WTC11 (cell line): Measurements from ENCODE around the gene MYO19. TPM values are rescaled to one million over a fixed set of nuclear protein-coding genes. Genes with fewer than 3 reads are reported as not detected.

Experiments used
- ATAC-seq: fragments of 200-7000 bp; cut with Tn5 transposase; 2 replicates; pipeline ENCODE4 v1.10.0; 2021; ENCODE audit warnings: mild to moderate bottlenecking, moderate library complexity
- CTCF ChIA-PET: fragments of 300-600 bp; sonication (Branson Sonifier 250); formaldehyde crosslinking; loops from one replicate; lab custom pipeline; 2021; ENCODE audit warnings: antibody characterized with exemption; lab: Charles Lee
- POLR2A ChIA-PET: fragments of 350-600 bp; sonication (Branson Sonifier 250); formaldehyde crosslinking; loops from one replicate; lab custom pipeline; 2021; ENCODE audit warnings: antibody characterized with exemption; lab: Charles Lee
- DNase-seq: peaks from one replicate; pipeline ENCODE4 v3.0.0; 2021; ENCODE audit warnings: low spot score
- H3K27ac Mint-ChIP-seq: 2 replicates; pipeline ENCODE4 v1.8.0; 2021; ENCODE audit warnings: mixed read lengths
- H3K27me3 Mint-ChIP-seq: 2 replicates; pipeline ENCODE4 v1.8.0; 2021; ENCODE audit warnings: low read depth, mild to moderate bottlenecking, moderate library complexity, mixed read lengths
- H3K36me3 Mint-ChIP-seq: 2 replicates; pipeline ENCODE4 v1.8.0; 2021; ENCODE audit warnings: mixed read lengths
- H3K4me1 Mint-ChIP-seq: 2 replicates; pipeline ENCODE4 v1.8.0; 2022; ENCODE audit warnings: mixed read lengths
- H3K4me3 Mint-ChIP-seq: 2 replicates; pipeline ENCODE4 v1.8.0; 2021; ENCODE audit warnings: mild to moderate bottlenecking, moderate library complexity, mixed read lengths
- H3K9me3 Mint-ChIP-seq: 2 replicates; pipeline ENCODE4 v1.8.0; 2021; ENCODE audit warnings: mixed read lengths
- ATF1 ChIP-seq: sonication (generic); formaldehyde crosslinking; IDR thresholded peaks from 2 replicates; pipeline ENCODE4 v1.8.1; 2023; ENCODE audit warnings: mild to moderate bottlenecking, moderate library complexity, missing genetic modification reagents
- CBFB ChIP-seq: sonication (generic); formaldehyde crosslinking; IDR thresholded peaks from 2 replicates; pipeline ENCODE4 v1.8.1; 2022; ENCODE audit warnings: mild to moderate bottlenecking, low read depth, missing genetic modification reagents
- EMX1 ChIP-seq: fragments of 250-450 bp; sonication (Bioruptor Pico); IDR thresholded peaks from 2 replicates; pipeline ENCODE4 v1.8.0; 2021; ENCODE audit warnings: mild to moderate bottlenecking
- FOXJ3 ChIP-seq: sonication (generic); formaldehyde crosslinking; IDR thresholded peaks from 2 replicates; pipeline ENCODE4 v1.9.0; 2021; ENCODE audit warnings: missing genetic modification reagents, mild to moderate bottlenecking, borderline replicate concordance
- FOXK1 ChIP-seq: sonication (generic); formaldehyde crosslinking; IDR thresholded peaks from 2 replicates; pipeline ENCODE4 v1.8.0; 2022; ENCODE audit warnings: mild to moderate bottlenecking, moderate library complexity, missing genetic modification reagents
- GRHL2 ChIP-seq: fragments of 250-450 bp; sonication (Bioruptor Pico); IDR thresholded peaks from 2 replicates; pipeline ENCODE4 v1.8.0; 2022; ENCODE audit warnings: mild to moderate bottlenecking, moderate library complexity; ENCODE audit not compliant: insufficient replicate concordance, severe bottlenecking
- GTF2I ChIP-seq: fragments of 250-450 bp; sonication (Bioruptor Pico); conservative IDR thresholded peaks from 2 replicates; pipeline ENCODE4 v1.4.0; 2021; ENCODE audit warnings: mild to moderate bottlenecking
- HMGXB4 ChIP-seq: sonication (generic); formaldehyde crosslinking; IDR thresholded peaks from 2 replicates; pipeline ENCODE4 v1.8.1; 2023; ENCODE audit warnings: mild to moderate bottlenecking, moderate library complexity, missing genetic modification reagents
- JAZF1 ChIP-seq: fragments of 250-450 bp; sonication (Bioruptor Pico); IDR thresholded peaks from 2 replicates; pipeline ENCODE4 v1.9.0; 2021; ENCODE audit warnings: moderate library complexity, mild to moderate bottlenecking, inconsistent platforms
- KAT7 ChIP-seq: sonication (generic); formaldehyde crosslinking; IDR thresholded peaks from 2 replicates; pipeline ENCODE4 v1.8.1; 2023; ENCODE audit warnings: missing genetic modification reagents, mild to moderate bottlenecking, borderline replicate concordance
- MXD4 ChIP-seq: fragments of 250-450 bp; sonication (Bioruptor Pico); IDR thresholded peaks from 2 replicates; pipeline ENCODE4 v1.8.0; 2021; ENCODE audit warnings: mild to moderate bottlenecking, moderate library complexity, borderline replicate concordance
- NFYB ChIP-seq: sonication (generic); formaldehyde crosslinking; conservative IDR thresholded peaks from 2 replicates; pipeline ENCODE4 v1.8.0; 2022; ENCODE audit warnings: low read depth, missing genetic modification reagents
- NR1H2 ChIP-seq: sonication (generic); formaldehyde crosslinking; IDR thresholded peaks from 2 replicates; pipeline ENCODE4 v1.9.0; 2021; ENCODE audit warnings: mild to moderate bottlenecking, moderate library complexity, missing genetic modification reagents
- PRRX2 ChIP-seq: fragments of 250-450 bp; sonication (Bioruptor Pico); IDR thresholded peaks from 2 replicates; pipeline ENCODE4 v1.8.0; 2021; ENCODE audit warnings: mild to moderate bottlenecking
- SMAD4 ChIP-seq: sonication (generic); formaldehyde crosslinking; IDR thresholded peaks from 2 replicates; pipeline ENCODE4 v1.8.0; 2022; ENCODE audit warnings: mild to moderate bottlenecking, missing genetic modification reagents
- TCF7 ChIP-seq: sonication (generic); formaldehyde crosslinking; IDR thresholded peaks from 2 replicates; pipeline ENCODE4 v1.8.0; 2022; ENCODE audit warnings: mild to moderate bottlenecking, low read depth, missing genetic modification reagents, moderate library complexity
- TP53 ChIP-seq: sonication (generic); formaldehyde crosslinking; IDR thresholded peaks from 2 replicates; pipeline ENCODE4 v1.8.1; 2023; ENCODE audit warnings: mild to moderate bottlenecking, missing genetic modification reagents
- ZNF121 ChIP-seq: sonication (generic); formaldehyde crosslinking; IDR thresholded peaks from 2 replicates; pipeline ENCODE4 v1.8.0; 2023; ENCODE audit warnings: missing genetic modification reagents
- ZNF232 ChIP-seq: sonication (generic); formaldehyde crosslinking; IDR thresholded peaks from 2 replicates; pipeline ENCODE4 v1.8.0; 2022; ENCODE audit warnings: mild to moderate bottlenecking, missing genetic modification reagents
- ZNF416 ChIP-seq: fragments of 250-450 bp; sonication (Bioruptor Pico); IDR thresholded peaks from 2 replicates; pipeline ENCODE4 v1.9.0; 2021; ENCODE audit warnings: mild to moderate bottlenecking, inconsistent platforms
- total RNA-seq: library from RNA; stranded (reverse); gene quantifications from 3 replicates; pipeline ENCODE4 v1.2.3, GENCODE V29; 2021
- TF ChIP-seq, protein P1 (sequence below): sonication (generic); formaldehyde crosslinking; conservative IDR thresholded peaks from 2 replicates; pipeline ENCODE4 v1.8.1; 2023; ENCODE audit warnings: mild to moderate bottlenecking, low read depth, missing genetic modification reagents, moderate library complexity
- TF ChIP-seq, protein P2 (sequence below): sonication (generic); formaldehyde crosslinking; IDR thresholded peaks from 2 replicates; pipeline ENCODE4 v1.8.0; 2022; ENCODE audit warnings: mild to moderate bottlenecking, missing genetic modification reagents
- TF ChIP-seq, protein P3 (sequence below): sonication (generic); formaldehyde crosslinking; IDR thresholded peaks from 2 replicates; pipeline ENCODE4 v1.8.0; 2022; ENCODE audit warnings: mild to moderate bottlenecking, missing genetic modification reagents

Gene MYO19
- total RNA-seq, 1 experiment from 2014 or later = 146 TPM

DNA sequence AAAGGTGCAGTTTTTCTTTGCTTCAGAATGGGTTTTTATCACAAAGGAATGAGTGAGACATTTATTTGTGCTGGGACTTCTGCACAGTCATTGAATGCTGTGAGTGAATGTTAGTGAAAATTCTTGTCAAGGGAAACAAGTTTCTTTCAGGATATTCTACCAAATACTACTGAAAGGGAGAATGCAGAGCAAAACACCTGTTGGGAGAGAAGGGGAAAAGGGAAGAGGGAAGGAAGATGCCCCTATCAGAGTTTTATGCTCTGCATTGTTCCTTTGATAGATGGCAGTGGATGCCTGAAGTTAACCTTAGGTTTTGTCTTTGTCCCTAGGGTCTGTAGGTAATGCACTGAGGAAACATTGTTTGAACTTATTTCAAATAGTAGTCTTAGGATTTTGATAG is 13.1 kb upstream of the MYO19 start:
- POLR2A ChIA-PET = interaction anchor here (1.2 kb wide), 1 partner anchor 14 kb away, joined by 3 read pairs; no protein-coding TSS in a partner anchor
- peak overlapping the region; percentile 94 for H3K4me3 Mint-ChIP-seq

DNA sequence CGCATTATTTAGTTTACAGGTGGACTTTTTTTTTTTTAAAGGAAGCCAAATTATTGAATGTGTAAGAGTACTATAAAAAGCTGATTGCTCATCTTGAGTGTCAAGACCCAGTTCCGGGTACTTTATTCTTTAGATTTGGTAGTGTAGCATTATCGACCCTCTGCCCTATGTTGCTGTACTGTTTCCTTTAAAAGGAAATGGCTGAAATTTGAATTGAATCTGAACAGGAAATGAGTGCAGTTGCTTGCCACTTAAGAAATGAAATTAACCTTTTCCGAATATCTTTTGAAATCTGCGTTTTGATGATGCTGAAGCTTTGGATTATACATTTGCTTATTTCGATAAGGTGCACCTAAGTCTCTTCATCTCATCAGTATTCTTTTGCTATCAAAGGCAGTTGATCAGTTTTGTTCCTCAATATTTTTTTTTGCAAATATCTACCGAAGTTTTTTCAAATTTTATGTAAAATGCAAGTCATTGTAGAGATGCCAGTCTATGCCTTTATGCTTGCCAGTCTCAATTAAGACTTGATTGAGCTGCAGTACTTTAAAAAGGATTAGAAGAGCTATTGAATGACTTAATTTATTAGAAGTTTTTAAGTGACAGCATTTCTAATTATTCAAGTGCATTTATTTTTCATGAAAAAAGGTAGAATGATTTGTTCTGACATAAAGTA is 11.9 kb upstream of the MYO19 start:
- Mint-ChIP-seq H3K9me3 (no peaks in the 10 kb centered on the region), H3K4me1 (peaks cover 24% of the 10 kb centered on the region), H3K27ac (peak overlapping the region; percentile 96), H3K36me3 (peaks cover 3% of the 10 kb centered on the region; the same call in 1 of the 2 replicates), H3K4me3 (peak overlapping the region; percentile 94), H3K27me3 (no peaks in the 10 kb centered on the region)
- no peak for ATAC-seq
- no peak for TF ChIP-seq ATF1 (CRISPR knock-in tag)
- TF ChIP-seq CBFB (CRISPR knock-in tag) = no peak
- no peak for TF ChIP-seq ZNF416 (CRISPR knock-in tag)
- TF ChIP-seq GRHL2 (CRISPR knock-in tag) = no peak
- no peak for TF ChIP-seq ZNF121 (CRISPR knock-in tag)
- no peak for TF ChIP-seq FOXK1
- no peak for TF ChIP-seq HMGXB4
- TF ChIP-seq JAZF1 (CRISPR knock-in tag) = no peak
- TF ChIP-seq EMX1 (CRISPR knock-in tag) = no peak
- TF ChIP-seq, protein P1, sequence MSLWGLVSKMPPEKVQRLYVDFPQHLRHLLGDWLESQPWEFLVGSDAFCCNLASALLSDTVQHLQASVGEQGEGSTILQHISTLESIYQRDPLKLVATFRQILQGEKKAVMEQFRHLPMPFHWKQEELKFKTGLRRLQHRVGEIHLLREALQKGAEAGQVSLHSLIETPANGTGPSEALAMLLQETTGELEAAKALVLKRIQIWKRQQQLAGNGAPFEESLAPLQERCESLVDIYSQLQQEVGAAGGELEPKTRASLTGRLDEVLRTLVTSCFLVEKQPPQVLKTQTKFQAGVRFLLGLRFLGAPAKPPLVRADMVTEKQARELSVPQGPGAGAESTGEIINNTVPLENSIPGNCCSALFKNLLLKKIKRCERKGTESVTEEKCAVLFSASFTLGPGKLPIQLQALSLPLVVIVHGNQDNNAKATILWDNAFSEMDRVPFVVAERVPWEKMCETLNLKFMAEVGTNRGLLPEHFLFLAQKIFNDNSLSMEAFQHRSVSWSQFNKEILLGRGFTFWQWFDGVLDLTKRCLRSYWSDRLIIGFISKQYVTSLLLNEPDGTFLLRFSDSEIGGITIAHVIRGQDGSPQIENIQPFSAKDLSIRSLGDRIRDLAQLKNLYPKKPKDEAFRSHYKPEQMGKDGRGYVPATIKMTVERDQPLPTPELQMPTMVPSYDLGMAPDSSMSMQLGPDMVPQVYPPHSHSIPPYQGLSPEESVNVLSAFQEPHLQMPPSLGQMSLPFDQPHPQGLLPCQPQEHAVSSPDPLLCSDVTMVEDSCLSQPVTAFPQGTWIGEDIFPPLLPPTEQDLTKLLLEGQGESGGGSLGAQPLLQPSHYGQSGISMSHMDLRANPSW = no peak
- no peak for TF ChIP-seq GTF2I (CRISPR knock-in tag)
- TF ChIP-seq KAT7 (CRISPR knock-in tag) = no peak
- DNase-seq = no peak
- ChIA-PET CTCF (interaction anchor here (1.0 to 5.4 kb wide), 2 partner anchors 12 to 55 kb away, joined by 3 to 40 read pairs; partner anchors contain the start of genes MRM1, MYO19 and PIGW), POLR2A (interaction anchor here (0.9 to 3.5 kb wide), 3 partner anchors 12 to 55 kb away, joined by 4 to 37 read pairs (median 8); partner anchors contain the start of genes MRM1, MYO19 and PIGW)

More for the DNA sequence above, 13.1 kb upstream of the MYO19 start:
- no peaks in the 10 kb centered on the region for H3K9me3 Mint-ChIP-seq
- TF ChIP-seq, protein P1 = no peak
- TF ChIP-seq, protein P2, sequence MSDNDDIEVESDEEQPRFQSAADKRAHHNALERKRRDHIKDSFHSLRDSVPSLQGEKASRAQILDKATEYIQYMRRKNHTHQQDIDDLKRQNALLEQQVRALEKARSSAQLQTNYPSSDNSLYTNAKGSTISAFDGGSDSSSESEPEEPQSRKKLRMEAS (CRISPR knock-in tag) = no peak
- TF ChIP-seq MXD4 (CRISPR knock-in tag) (no peak), TP53 (CRISPR knock-in tag) (no peak), GTF2I (CRISPR knock-in tag) (no peak), FOXJ3 (CRISPR knock-in tag) (no peak), FOXK1 (no peak), PRRX2 (CRISPR knock-in tag) (no peak), NFYB (CRISPR knock-in tag) (no peak), TCF7 (CRISPR knock-in tag) (no peak), SMAD4 (CRISPR knock-in tag) (no peak), NR1H2 (CRISPR knock-in tag) (no peak), ZNF232 (CRISPR knock-in tag) (no peak)
- TF ChIP-seq, protein P3, sequence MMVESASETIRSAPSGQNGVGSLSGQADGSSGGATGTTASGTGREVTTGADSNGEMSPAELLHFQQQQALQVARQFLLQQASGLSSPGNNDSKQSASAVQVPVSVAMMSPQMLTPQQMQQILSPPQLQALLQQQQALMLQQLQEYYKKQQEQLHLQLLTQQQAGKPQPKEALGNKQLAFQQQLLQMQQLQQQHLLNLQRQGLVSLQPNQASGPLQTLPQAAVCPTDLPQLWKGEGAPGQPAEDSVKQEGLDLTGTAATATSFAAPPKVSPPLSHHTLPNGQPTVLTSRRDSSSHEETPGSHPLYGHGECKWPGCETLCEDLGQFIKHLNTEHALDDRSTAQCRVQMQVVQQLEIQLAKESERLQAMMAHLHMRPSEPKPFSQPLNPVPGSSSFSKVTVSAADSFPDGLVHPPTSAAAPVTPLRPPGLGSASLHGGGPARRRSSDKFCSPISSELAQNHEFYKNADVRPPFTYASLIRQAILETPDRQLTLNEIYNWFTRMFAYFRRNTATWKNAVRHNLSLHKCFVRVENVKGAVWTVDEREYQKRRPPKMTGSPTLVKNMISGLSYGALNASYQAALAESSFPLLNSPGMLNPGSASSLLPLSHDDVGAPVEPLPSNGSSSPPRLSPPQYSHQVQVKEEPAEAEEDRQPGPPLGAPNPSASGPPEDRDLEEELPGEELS (CRISPR knock-in tag) = no peak
- H3K27ac Mint-ChIP-seq = peak overlapping the region; percentile 67; the same call in 1 of the 2 replicates
- H3K36me3 Mint-ChIP-seq = peaks cover 3% of the 10 kb centered on the region; the same call in 1 of the 2 replicates
- H3K4me1 Mint-ChIP-seq = peaks cover 24% of the 10 kb centered on the region
- CTCF ChIA-PET = interaction anchor here (1.0 to 5.4 kb wide), 2 partner anchors 13 to 54 kb away, joined by 3 to 40 read pairs; partner anchors contain the start of genes MRM1, MYO19 and PIGW
- DNase-seq (no peak), ATAC-seq (no peak)
- no peaks in the 10 kb centered on the region for H3K27me3 Mint-ChIP-seq
